GM18499 (cell line): ENCODE results near the gene ZNF506.
A peak's percentile ranks its signal among the peaks of the same experiment; 100 is the strongest.
"Not testable (repeated sequence)": the region's sequence is repeated elsewhere in the genome, so short reads cannot be mapped to it uniquely, and the experiment has no call there.

Experiments
- ATAC-seq: cut with Tn5 transposase; IDR thresholded peaks from one replicate; pipeline ENCODE4 v1.9.1; 2021; ENCODE audit warnings: moderate number of reproducible peaks; ENCODE audit not compliant: insufficient read depth, unreplicated experiment

ZNF506 gene

GRCh38 chr19:19821366-19821951 lies at the start of gene ZNF506:
Gene ZNF506 (minus strand): TSS chr19:19821750. CDS start chr19:19821603, 147 bp downstream.
- ATAC-seq: peak; percentile 74

- not testable (repeated sequence) for ATAC-seq
Measured at GRCh38 chr19:19870086-19870485, 48.5 kb upstream of the ZNF506 start.

- no peak for ATAC-seq
Measured at GRCh38 chr19:19866611-19867248, 45.2 kb upstream of the ZNF506 start.

- ATAC-seq: peak; percentile 93
Measured at GRCh38 chr19:19865750-19866610, 44.4 kb upstream of the ZNF506 start, which contains the start of gene ZNF253. Gene ZNF253 (plus strand): TSS chr19:19865882. CDS start chr19:19865997, 115 bp downstream.

GRCh38 chr19:19860756-19861390 lies 39.3 kb upstream of the ZNF506 start:
- no peak for ATAC-seq

GRCh38 chr19:19858751-19859150 lies 37.2 kb upstream of the ZNF506 start:
- no peak for ATAC-seq

GRCh38 chr19:19851740-19852139 lies 30.2 kb upstream of the ZNF506 start:
- ATAC-seq: not testable (repeated sequence)

GRCh38 chr19:19849056-19849455 lies 27.5 kb upstream of the ZNF506 start:
- ATAC-seq: no peak

GRCh38 chr19:19847781-19848180 lies 26.2 kb upstream of the ZNF506 start:
- no peak for ATAC-seq

- ATAC-seq: no peak
Measured at GRCh38 chr19:19835560-19836038, 14.0 kb upstream of the ZNF506 start.

- ATAC-seq: no peak
Measured at GRCh38 chr19:19826875-19827274, 5.3 kb upstream of the ZNF506 start.

GRCh38 chr19:19823916-19824315 lies 2.4 kb upstream of the ZNF506 start:
- ATAC-seq: no peak

- ATAC-seq: not testable (repeated sequence)
Measured at GRCh38 chr19:19821976-19822375, 426 bp upstream of the ZNF506 start.

GRCh38 chr19:19820774-19821320 lies 703 bp downstream of the ZNF506 start:
- no peak for ATAC-seq

- no peak for ATAC-seq
Measured at GRCh38 chr19:19817357-19817756, 4.2 kb downstream of the ZNF506 start.

GRCh38 chr19:19816679-19817078 lies 4.9 kb downstream of the ZNF506 start:
- ATAC-seq: no peak

- not testable (repeated sequence) for ATAC-seq
Measured at GRCh38 chr19:19811999-19812398, 9.6 kb downstream of the ZNF506 start.

- ATAC-seq: no peak
Measured at GRCh38 chr19:19805480-19805879, 16.1 kb downstream of the ZNF506 start.

- no peak for ATAC-seq
Measured at GRCh38 chr19:19788015-19788414, 33.5 kb downstream of the ZNF506 start.

GRCh38 chr19:19785476-19785875 lies 36.1 kb downstream of the ZNF506 start:
- ATAC-seq: not testable (repeated sequence)
